ENCODE results near the gene STAT5A. TPM values are rescaled to one million over a fixed set of nuclear protein-coding genes. Genes with fewer than 3 reads are reported as not detected.

STAT5A gene
- total RNA-seq, 2 experiments from 2014 or later = 141 to 150 TPM

DNA sequence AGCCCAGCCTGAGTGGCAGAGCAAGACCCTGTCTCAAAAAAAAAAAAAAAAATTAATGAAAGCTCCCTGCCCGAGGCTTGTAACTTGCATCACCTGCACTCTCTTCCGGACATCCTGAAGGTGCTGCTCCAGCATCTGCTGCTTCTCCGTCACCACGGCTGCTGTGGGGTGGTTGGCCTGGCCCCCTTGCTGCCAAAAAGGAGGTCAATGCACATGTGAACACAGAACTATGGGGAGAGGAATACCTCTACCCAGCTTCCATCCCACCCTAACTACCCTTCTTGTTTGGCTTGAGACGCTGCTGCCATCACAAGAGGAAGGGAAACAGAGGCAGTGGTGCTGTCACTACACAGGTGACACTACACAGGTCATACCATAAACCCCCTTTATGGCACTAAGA is 50.9 kb downstream of the STAT5A start:
- Mint-ChIP-seq H3K4me3 (peak overlapping the region; percentile 72), H3K27ac (peak overlapping the region; percentile 81), H3K9me3 (no peaks in the 10 kb centered on the region), H3K36me3 (ENCODE audit: low read depth) (peaks cover 80% of the 10 kb centered on the region), H3K27me3 (no peaks in the 10 kb centered on the region), H3K4me1 (ENCODE audit: low read depth) (peaks cover 60% of the 10 kb centered on the region)
- ChIA-PET POLR2A (interaction anchor here (3.4 kb wide), 1 partner anchor 50 kb away, joined by 35 read pairs; the partner anchor contains the start of gene STAT3), CTCF (interaction anchor here (2.8 kb wide), 1 partner anchor 16 kb away, joined by 13 read pairs; no protein-coding TSS in a partner anchor)
- Histone ChIP-seq H3K27me3 (ENCODE audit: control insufficient read depth in 1 of 2, insufficient read depth in 2 of 2, low read length in 2 of 2) (no peaks in the 10 kb centered on the region), H3K27ac (ENCODE audit: low read depth in 1 of 2, low read length in 2 of 2) (no peak overlapping the region), H3K9me3 (ENCODE audit: control insufficient read depth in 1 of 2, insufficient read depth in 1 of 2, low read length in 2 of 2) (no peaks in the 10 kb centered on the region), H3K36me3 (ENCODE audit: insufficient read depth, low read length) (peaks cover 67% of the 10 kb centered on the region), H3K4me1 (ENCODE audit: insufficient read depth, low read length) (peaks cover 61% of the 10 kb centered on the region), H3K4me3 (ENCODE audit: low read length) (no peak overlapping the region)
- DNase-seq (no peak), ATAC-seq (ENCODE audit: poor library complexity) (no peak)
- intact Hi-C loops (cut with DNase I, micrococcal nuclease) = loop anchor here in 1 of 2 experiments (5.0 kb wide), 2 partner anchors 68 to 118 kb away; partner anchors contain the start of gene ATP6V0A1
- TF ChIP-seq, protein P1, sequence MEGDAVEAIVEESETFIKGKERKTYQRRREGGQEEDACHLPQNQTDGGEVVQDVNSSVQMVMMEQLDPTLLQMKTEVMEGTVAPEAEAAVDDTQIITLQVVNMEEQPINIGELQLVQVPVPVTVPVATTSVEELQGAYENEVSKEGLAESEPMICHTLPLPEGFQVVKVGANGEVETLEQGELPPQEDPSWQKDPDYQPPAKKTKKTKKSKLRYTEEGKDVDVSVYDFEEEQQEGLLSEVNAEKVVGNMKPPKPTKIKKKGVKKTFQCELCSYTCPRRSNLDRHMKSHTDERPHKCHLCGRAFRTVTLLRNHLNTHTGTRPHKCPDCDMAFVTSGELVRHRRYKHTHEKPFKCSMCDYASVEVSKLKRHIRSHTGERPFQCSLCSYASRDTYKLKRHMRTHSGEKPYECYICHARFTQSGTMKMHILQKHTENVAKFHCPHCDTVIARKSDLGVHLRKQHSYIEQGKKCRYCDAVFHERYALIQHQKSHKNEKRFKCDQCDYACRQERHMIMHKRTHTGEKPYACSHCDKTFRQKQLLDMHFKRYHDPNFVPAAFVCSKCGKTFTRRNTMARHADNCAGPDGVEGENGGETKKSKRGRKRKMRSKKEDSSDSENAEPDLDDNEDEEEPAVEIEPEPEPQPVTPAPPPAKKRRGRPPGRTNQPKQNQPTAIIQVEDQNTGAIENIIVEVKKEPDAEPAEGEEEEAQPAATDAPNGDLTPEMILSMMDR (IDR thresholded peaks at IDR 0.05) = no peak

DNA sequence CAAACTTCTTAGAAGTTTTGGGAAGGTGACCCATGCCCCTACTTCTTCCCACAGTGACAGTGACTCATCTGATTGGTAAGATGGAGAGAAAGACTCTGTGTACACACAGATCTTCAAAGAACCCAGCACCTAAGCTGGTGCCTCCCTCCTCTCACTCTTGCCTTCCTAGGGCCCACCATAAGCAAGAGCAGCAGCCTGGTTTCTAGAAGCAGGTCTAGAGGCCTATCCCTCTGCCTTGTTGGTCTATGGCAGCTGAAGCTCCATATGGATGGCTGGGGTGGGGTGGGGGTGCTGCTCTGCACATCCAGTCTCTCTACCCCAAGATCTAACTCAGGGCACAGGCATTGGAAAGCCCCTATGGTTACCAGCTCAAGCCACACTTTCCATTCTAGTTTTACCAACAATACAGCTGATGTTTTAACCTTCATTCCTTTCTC is 52.4 kb downstream of the STAT5A start:
- ATAC-seq (ENCODE audit: poor library complexity) = peak; percentile 7
- peaks cover 78% of the 10 kb centered on the region for H3K36me3 Mint-ChIP-seq (ENCODE audit: low read depth)
- peak overlapping the region; percentile 80 for H3K27ac Mint-ChIP-seq
- Histone ChIP-seq H3K27ac (ENCODE audit: low read depth in 1 of 2, low read length in 2 of 2) (peak overlapping the region; percentile 22 to 23), H3K4me3 (ENCODE audit: low read length) (no peak overlapping the region), H3K36me3 (ENCODE audit: insufficient read depth, low read length) (peaks cover 68% of the 10 kb centered on the region), H3K9me3 (ENCODE audit: control insufficient read depth in 1 of 2, insufficient read depth in 1 of 2, low read length in 2 of 2) (no peaks in the 10 kb centered on the region), H3K27me3 (ENCODE audit: control insufficient read depth in 1 of 2, insufficient read depth in 2 of 2, low read length in 2 of 2) (no peaks in the 10 kb centered on the region), H3K4me1 (ENCODE audit: insufficient read depth, low read length) (peaks cover 61% of the 10 kb centered on the region)
- TF ChIP-seq, protein P1 (IDR thresholded peaks at IDR 0.05) = no peak
- H3K4me1 Mint-ChIP-seq (ENCODE audit: low read depth) = peaks cover 55% of the 10 kb centered on the region
- no peaks in the 10 kb centered on the region for H3K27me3 Mint-ChIP-seq
- no peaks in the 10 kb centered on the region for H3K9me3 Mint-ChIP-seq
- DNase-seq = peak in 5 of 14 experiments; percentile 2 to 60 (median 21)
- CTCF ChIA-PET = interaction anchor here (0.6 to 2.8 kb wide), 4 partner anchors 18 to 160 kb away, joined by 3 to 13 read pairs (median 6); partner anchors contain the start of gene KCNH4
- intact Hi-C loops (cut with DNase I, micrococcal nuclease) = no loop called here
- H3K4me3 Mint-ChIP-seq = no peak overlapping the region
- POLR2A ChIA-PET = interaction anchor here (0.8 to 3.4 kb wide), 3 partner anchors 10 to 146 kb away, joined by 3 to 35 read pairs (median 4); partner anchors contain the start of genes GHDC and STAT3

DNA sequence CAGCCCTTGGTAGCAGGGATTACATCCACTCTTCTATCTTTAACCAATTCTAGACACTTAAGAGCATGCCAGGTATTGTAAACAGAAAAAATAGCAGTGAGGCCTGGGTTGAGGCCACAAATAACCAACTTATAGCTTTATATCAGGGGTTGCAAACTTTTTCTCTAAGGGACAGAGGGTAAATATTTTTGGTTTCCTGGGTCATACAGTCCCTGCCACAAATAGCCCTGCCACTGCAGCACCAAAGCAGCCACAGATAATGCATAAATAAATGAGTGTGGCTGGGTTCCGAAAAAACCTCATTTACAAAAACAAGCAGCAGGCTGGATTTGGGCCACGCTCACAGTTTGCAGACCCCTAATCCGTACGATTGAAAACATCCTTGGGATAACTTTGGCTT is 53.3 kb downstream of the STAT5A start:
- no peak for ATAC-seq (ENCODE audit: poor library complexity)
- Histone ChIP-seq H3K36me3 (ENCODE audit: insufficient read depth, low read length) (peaks cover 68% of the 10 kb centered on the region), H3K4me1 (ENCODE audit: insufficient read depth, low read length) (peaks cover 55% of the 10 kb centered on the region)

More for the DNA sequence above, 53.3 kb downstream of the STAT5A start:
- intact Hi-C loops (cut with DNase I, micrococcal nuclease) = no loop called here
- Mint-ChIP-seq H3K27me3 (no peaks in the 10 kb centered on the region), H3K4me1 (ENCODE audit: low read depth) (peaks cover 51% of the 10 kb centered on the region), H3K4me3 (no peak overlapping the region), H3K36me3 (ENCODE audit: low read depth) (peaks cover 81% of the 10 kb centered on the region), H3K27ac (peak overlapping the region; percentile 80), H3K9me3 (no peaks in the 10 kb centered on the region)
- POLR2A ChIA-PET = interaction anchor here (0.8 to 3.4 kb wide), 3 partner anchors 10 to 147 kb away, joined by 3 to 35 read pairs (median 4); partner anchors contain the start of genes GHDC and STAT3
- Histone ChIP-seq H3K27me3 (ENCODE audit: control insufficient read depth in 1 of 2, insufficient read depth in 2 of 2, low read length in 2 of 2) (no peaks in the 10 kb centered on the region), H3K27ac (ENCODE audit: low read depth in 1 of 2, low read length in 2 of 2) (peak overlapping the region in 1 of 2 donors; percentile 27), H3K9me3 (ENCODE audit: control insufficient read depth in 1 of 2, insufficient read depth in 1 of 2, low read length in 2 of 2) (no peaks in the 10 kb centered on the region), H3K4me3 (ENCODE audit: low read length) (no peak overlapping the region)
- no peak for DNase-seq
- CTCF ChIA-PET = interaction anchor here (0.7 to 2.8 kb wide), 2 partner anchors 19 to 152 kb away, joined by 4 to 13 read pairs; no protein-coding TSS in a partner anchor
- TF ChIP-seq, protein P1 (IDR thresholded peaks at IDR 0.05) = no peak

All from CD4-positive, alpha-beta T cell (primary cell).